HepG2 (cell line): ENCODE measurements around the gene NOTCH2. TPM values are rescaled to one million over a fixed set of nuclear protein-coding genes. Genes with fewer than 3 reads are reported as not detected.

Experiments
- ATAC-seq: fragments of 200-7000 bp; cut with Tn5 transposase; 3 replicates; pipeline ENCODE4 v1.9.1; 2020; ENCODE audit warnings: mild to moderate bottlenecking, moderate library complexity
- BruUV-seq: library from RNA; stranded (reverse); fragments of 400-500 nt; replicated peaks from 2 replicates; lab custom pipeline; 2021; lab: Mats Ljungman, UMichigan
- CTCF ChIA-PET: fragments of 300-600 bp; formaldehyde crosslinking; extraction: SDS; loops from one replicate; lab custom pipeline; 2021; ENCODE audit warnings: low total read pairs, inconsistent platforms, low intra/inter-chr PET ratio; lab: Yijun Ruan, JAX
- POLR2A ChIA-PET: fragments of 350-600 bp; sonication (Branson Sonifier 250); formaldehyde crosslinking; loops from one replicate; lab custom pipeline; 2020; ENCODE audit warnings: antibody characterized with exemption, inconsistent platforms; lab: Yijun Ruan, JAX
- DNase-seq: peaks from one replicate; pipeline ENCODE4 v3.0.0-alpha.2; 2015; ENCODE audit warnings: low spot score
- FAIRE-seq: peaks from 3 replicates; lab custom pipeline; 2011; peaks lifted over from hg19 to GRCh38; lab: Jason Lieb, UNC
- H2AFZ ChIP-seq: one replicate; pipeline ENCODE4 v1.6.1; 2011; ENCODE audit warnings: low read length, inconsistent platforms
- H3K27ac ChIP-seq: fragments of 300-600 bp; 3 replicates; pipeline ENCODE4 v1.8.0; 2011; ENCODE audit warnings: mixed run types, mild to moderate bottlenecking, mixed read lengths, low read length, inconsistent platforms; ENCODE audit not compliant: insufficient read depth; ENCODE audit errors: extremely low read length
- H3K27me3 ChIP-seq, 2 experiments: fragments of 200-600 bp in 1 of 2; 2 replicates in 1 of 2; 3 replicates in 1 of 2; pipeline versions ENCODE4 v1.6.0 to v1.8.0; 2011; ENCODE audit warnings: low read length in 2 of 2, mild to moderate bottlenecking in 2 of 2, moderate library complexity in 2 of 2, inconsistent platforms in 1 of 2; ENCODE audit not compliant: insufficient read depth in 2 of 2, control insufficient read depth in 1 of 2
- H3K36me3 ChIP-seq, 2 experiments: fragments of 200-600 bp in 1 of 2; replicated peaks in 1 of 2; 2 replicates in 1 of 2; 3 replicates in 1 of 2; pipeline versions ENCODE4 v1.5.1 to v1.8.0; 2011; ENCODE audit warnings: low read length in 2 of 2, inconsistent platforms in 1 of 2; ENCODE audit not compliant: insufficient read depth in 2 of 2, control insufficient read depth in 1 of 2
- H3K4me1 ChIP-seq: 2 replicates; pipeline ENCODE4 v1.5.1; 2012; ENCODE audit warnings: low read length, inconsistent platforms; ENCODE audit not compliant: insufficient read depth
- H3K4me2 ChIP-seq: 2 replicates; pipeline ENCODE4 v1.6.0; 2011; ENCODE audit warnings: low read depth, low read length, inconsistent platforms
- H3K4me3 ChIP-seq, 3 experiments: fragments of 200-600 bp in 1 of 3; sonication (generic), shearing (Covaris generic) in 1 of 3; replicated peaks in 1 of 3; 2 replicates each; pipeline ENCODE4 v1.5.1; 2011 to 2016; ENCODE audit warnings: low read length in 3 of 3, inconsistent platforms in 2 of 3, low read depth in 2 of 3, mild to moderate bottlenecking in 2 of 3, control low read depth in 1 of 3, mixed read lengths in 1 of 3; ENCODE audit not compliant: insufficient read depth in 1 of 3
- H3K79me2 ChIP-seq: one replicate; pipeline ENCODE4 v1.6.1; 2011; ENCODE audit warnings: low read length, inconsistent platforms; ENCODE audit not compliant: insufficient read depth
- H3K9ac ChIP-seq: 2 replicates; pipeline ENCODE4 v1.6.0; 2011; ENCODE audit warnings: mild to moderate bottlenecking, low read depth, low read length, inconsistent platforms; ENCODE audit not compliant: insufficient read depth
- H3K9me3 ChIP-seq: 2 replicates; pipeline ENCODE4 v1.5.1; 2012; ENCODE audit warnings: mild to moderate bottlenecking, low read length
- H4K20me1 ChIP-seq: 2 replicates; pipeline ENCODE4 v1.6.0; 2011; ENCODE audit warnings: inconsistent platforms, mild to moderate bottlenecking, low read length, moderate library complexity; ENCODE audit not compliant: insufficient read depth
- GRHL1 ChIP-seq: sonication (generic); formaldehyde crosslinking; conservative IDR thresholded peaks from 2 replicates; pipeline ENCODE4 v1.8.0; 2022; ENCODE audit warnings: missing genetic modification reagents
- HNRNPL ChIP-seq: fragments of 200-400 bp; formaldehyde crosslinking; IDR thresholded peaks from 2 replicates; pipeline ENCODE4 v1.6.1; 2017; ENCODE audit warnings: mild to moderate bottlenecking, low read depth, low read length
- IKZF5 ChIP-seq: IDR thresholded peaks from 2 replicates; pipeline ENCODE4 v1.6.1; 2018; ENCODE audit warnings: missing genetic modification reagents, mild to moderate bottlenecking, missing compliant biosample characterization
- ISX ChIP-seq: sonication (generic); formaldehyde crosslinking; conservative IDR thresholded peaks from 2 replicates; pipeline ENCODE4 v1.5.0; 2020; ENCODE audit warnings: missing genetic modification reagents
- KDM3A ChIP-seq: IDR thresholded peaks from 2 replicates; pipeline ENCODE4 v1.6.1; 2018; ENCODE audit warnings: low read depth, missing compliant biosample characterization
- RBAK ChIP-seq: sonication (generic); formaldehyde crosslinking; IDR thresholded peaks from 2 replicates; pipeline ENCODE4 v1.5.1; 2020; ENCODE audit warnings: mild to moderate bottlenecking, missing genetic modification reagents
- RELA ChIP-seq: sonication (generic); formaldehyde crosslinking; IDR thresholded peaks from 2 replicates; pipeline ENCODE4 v1.4.0; 2020; ENCODE audit warnings: missing genetic modification reagents
- SKI ChIP-seq: fragments of 450-650 bp; IDR thresholded peaks from one replicate; pipeline ENCODE4 v1.6.1; 2018; ENCODE audit warnings: mild to moderate bottlenecking; ENCODE audit not compliant: partially characterized antibody
- TSC22D2 ChIP-seq: sonication (generic); formaldehyde crosslinking; IDR thresholded peaks from 2 replicates; pipeline ENCODE4 v1.5.1; 2020; ENCODE audit warnings: missing genetic modification reagents, mild to moderate bottlenecking, borderline replicate concordance
- ZNF510 ChIP-seq: sonication (generic); formaldehyde crosslinking; IDR thresholded peaks from 2 replicates; pipeline ENCODE4 v1.4.0; 2020; ENCODE audit warnings: low read depth, mild to moderate bottlenecking, missing genetic modification reagents
- WGBS: methylation state at CpG from one replicate; pipeline ENCODE4 v1.1.6; 2017; ENCODE audit warnings: low lambda C conversion rate; 5-methylcytosine and 5-hydroxymethylcytosine counted together
- in situ Hi-C: cut with HindIII; loops from 2 replicates; pipeline ENCODE4 v1.10.0; 2017; ENCODE audit warnings: low pct_unique_long_range_greater_than_20kb; ENCODE audit not compliant: extremely low pct_ligation_motif_present
- intact Hi-C: fragments of 100-400 bp; cut with micrococcal nuclease; formaldehyde crosslinking; loops from one replicate; pipeline ENCODE4 v1.10.0; 2022; ENCODE audit not compliant: unreplicated experiment
- polyA plus RNA-seq, 8 experiments: library from polyadenylated mRNA; depleted of rRNA in 3 of 8; stranded (reverse) in 7 of 8; unstranded in 1 of 8; fragments of >200 nt; fragmentation: Illumina TruSeq in 4 of 8; extraction: Trizol in 4 of 8; gene quantifications; 2 replicates each; pipeline versions ENCODE4 v1.2.1 to v1.2.3, GENCODE V29; 2011 to 2016; ENCODE audit warnings: low read depth in 4 of 8, missing spikeins in 1 of 8, mixed read lengths in 1 of 8; ENCODE audit not compliant: insufficient read depth in 1 of 8
- total RNA-seq, 5 experiments: library from RNA; depleted of rRNA; stranded (reverse); fragments of >200 nt; fragmentation: Illumina TruSeq; extraction: Trizol; gene quantifications; 2 replicates each; pipeline ENCODE4 v1.2.3, GENCODE V29; 2016; ENCODE audit warnings: low read depth in 1 of 5
- TF ChIP-seq, protein P1 (sequence below): sonication (generic); formaldehyde crosslinking; IDR thresholded peaks from 2 replicates; pipeline ENCODE4 v1.4.0; 2020; ENCODE audit warnings: missing genetic modification reagents, mild to moderate bottlenecking, borderline replicate concordance

NOTCH2 gene
- total and polyA plus RNA-seq, 2 of the 13 experiments (the other 11 are each of a cell fraction or from before 2014, with no cell fraction given): 4.0 to 11.4 TPM

DNA sequence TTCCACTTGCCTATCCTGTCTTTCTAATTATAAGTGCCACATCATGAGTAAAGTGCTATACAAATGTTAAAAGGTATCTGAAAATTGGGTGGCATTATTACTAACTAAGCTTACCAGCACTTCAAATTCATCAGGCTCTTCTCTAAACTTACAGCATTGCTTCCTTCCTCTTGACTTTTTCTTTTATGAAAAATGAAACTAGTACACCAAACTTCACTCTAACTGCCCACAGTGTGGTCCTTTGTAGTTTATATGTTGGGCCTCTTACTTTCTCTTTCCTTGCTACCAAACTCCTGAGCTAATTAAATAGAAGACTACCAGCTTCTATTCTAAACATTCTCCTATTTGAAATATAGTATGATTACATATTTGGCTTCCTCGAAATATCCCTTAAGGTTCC lies 81.8 kb downstream of the NOTCH2 start:
- no peak overlapping the region for H2AFZ ChIP-seq
- in situ Hi-C loops (no loop called here), intact Hi-C loops (no loop called here)
- no TSS peak for BruUV-seq
- H3K4me1 ChIP-seq: no peaks in the 10 kb centered on the region
- no peak overlapping the region for H3K4me2 ChIP-seq
- CTCF ChIA-PET: no interaction called here
- no peak for TF ChIP-seq HNRNPL
- TF ChIP-seq SKI: no peak
- TF ChIP-seq RELA (CRISPR knock-in tag): no peak
- no peak for TF ChIP-seq ZNF510
- no peak for TF ChIP-seq ISX (CRISPR knock-in tag)
- no peak for TF ChIP-seq KDM3A (CRISPR knock-in tag)
- TF ChIP-seq, protein P1, sequence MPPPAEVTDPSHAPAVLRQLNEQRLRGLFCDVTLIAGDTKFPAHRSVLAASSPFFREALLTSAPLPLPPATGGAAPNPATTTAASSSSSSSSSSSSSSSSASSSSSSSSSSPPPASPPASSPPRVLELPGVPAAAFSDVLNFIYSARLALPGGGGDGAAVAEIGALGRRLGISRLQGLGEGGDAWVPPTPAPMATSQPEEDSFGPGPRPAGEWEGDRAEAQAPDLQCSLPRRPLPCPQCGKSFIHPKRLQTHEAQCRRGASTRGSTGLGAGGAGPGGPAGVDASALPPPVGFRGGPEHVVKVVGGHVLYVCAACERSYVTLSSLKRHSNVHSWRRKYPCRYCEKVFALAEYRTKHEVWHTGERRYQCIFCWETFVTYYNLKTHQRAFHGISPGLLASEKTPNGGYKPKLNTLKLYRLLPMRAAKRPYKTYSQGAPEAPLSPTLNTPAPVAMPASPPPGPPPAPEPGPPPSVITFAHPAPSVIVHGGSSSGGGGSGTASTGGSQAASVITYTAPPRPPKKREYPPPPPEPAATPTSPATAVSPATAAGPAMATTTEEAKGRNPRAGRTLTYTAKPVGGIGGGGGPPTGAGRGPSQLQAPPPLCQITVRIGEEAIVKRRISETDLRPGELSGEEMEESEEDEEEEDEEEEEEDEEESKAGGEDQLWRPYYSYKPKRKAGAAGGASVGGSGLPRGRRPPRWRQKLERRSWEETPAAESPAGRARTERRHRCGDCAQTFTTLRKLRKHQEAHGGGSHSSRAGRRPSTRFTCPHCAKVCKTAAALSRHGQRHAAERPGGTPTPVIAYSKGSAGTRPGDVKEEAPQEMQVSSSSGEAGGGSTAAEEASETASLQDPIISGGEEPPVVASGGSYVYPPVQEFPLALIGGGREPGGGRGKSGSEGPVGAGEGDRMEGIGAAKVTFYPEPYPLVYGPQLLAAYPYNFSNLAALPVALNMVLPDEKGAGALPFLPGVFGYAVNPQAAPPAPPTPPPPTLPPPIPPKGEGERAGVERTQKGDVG: no peak
- TF ChIP-seq IKZF5 (CRISPR knock-in tag): no peak
- no peak for TF ChIP-seq GRHL1 (CRISPR knock-in tag)
- no peak for TF ChIP-seq TSC22D2
- no peak for TF ChIP-seq RBAK
- TF ChIP-seq, all 625 proteins: peak for 0
- H3K4me3 ChIP-seq: no peak overlapping the region
- no peak for ATAC-seq
- H3K27ac ChIP-seq: no peak overlapping the region
- WGBS: 92% methylated on average over 1 of the region's 1 CpG
- no peak overlapping the region for H3K9ac ChIP-seq
- no peaks in the 10 kb centered on the region for H4K20me1 ChIP-seq
- POLR2A ChIA-PET: no interaction called here
- no peak for DNase-seq
- no peaks in the 10 kb centered on the region; a peak in 1 of 5 replicates for H3K36me3 ChIP-seq
- no peak for FAIRE-seq
- H3K79me2 ChIP-seq: no peaks in the 10 kb centered on the region
- H3K9me3 ChIP-seq: no peaks in the 10 kb centered on the region
- H3K27me3 ChIP-seq: no peaks in the 10 kb centered on the region
